GM18951 (cell line): Measurements from ENCODE around the gene MCF2L.

Experiments used
- POLR2A ChIP-seq: IDR thresholded peaks from 4 replicates; pipeline ENCODE4 v1.6.1; 2011; ENCODE audit warnings: mild to moderate bottlenecking; ENCODE audit not compliant: insufficient read length, insufficient read depth; ENCODE audit errors: extremely low read depth
- in situ Hi-C: fragments of 300-500 bp; cut with MboI; formaldehyde crosslinking; loops from one replicate; pipeline ENCODE4 v1.12.0; 2022; ENCODE audit warnings: low sequenced_read_pairs, mixed read lengths, inconsistent platforms; ENCODE audit not compliant: unreplicated experiment

MCF2L gene

DNA sequence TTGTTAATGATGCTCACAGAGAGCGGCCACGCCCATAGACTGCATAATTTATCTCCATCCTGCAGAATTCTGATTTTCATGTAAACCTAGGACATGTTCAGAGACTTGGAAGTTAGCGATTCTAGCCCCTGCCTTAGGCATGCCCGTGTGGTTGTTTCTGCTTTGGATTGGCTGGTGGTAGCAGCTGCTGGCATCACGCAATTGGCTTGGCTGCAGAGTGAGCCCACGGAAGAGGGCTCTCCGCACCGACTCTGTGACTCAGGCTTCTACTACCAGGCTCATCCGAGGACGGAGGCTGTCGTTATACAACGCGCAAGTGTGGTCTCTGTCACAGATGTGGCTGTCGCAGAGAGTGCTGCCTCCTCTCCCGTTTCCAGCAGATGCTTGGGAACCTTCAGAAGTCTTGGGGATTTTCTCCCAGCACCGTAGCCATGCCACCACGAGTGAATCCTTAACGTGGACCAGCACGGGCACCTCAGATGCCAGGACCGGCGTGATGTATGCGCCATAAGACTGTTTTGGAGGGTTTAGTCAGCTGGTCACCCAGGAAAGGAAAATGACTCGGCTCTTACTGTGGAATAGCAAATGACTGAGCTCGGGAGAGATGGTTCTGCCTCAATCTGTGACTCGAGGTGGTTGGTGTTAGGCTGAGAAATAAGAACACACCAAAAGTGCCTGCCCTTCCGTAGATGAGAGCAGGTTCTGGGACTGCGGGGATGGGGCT, 75.5 kb downstream of the MCF2L start:
- in situ Hi-C loops, result no loop called here

DNA sequence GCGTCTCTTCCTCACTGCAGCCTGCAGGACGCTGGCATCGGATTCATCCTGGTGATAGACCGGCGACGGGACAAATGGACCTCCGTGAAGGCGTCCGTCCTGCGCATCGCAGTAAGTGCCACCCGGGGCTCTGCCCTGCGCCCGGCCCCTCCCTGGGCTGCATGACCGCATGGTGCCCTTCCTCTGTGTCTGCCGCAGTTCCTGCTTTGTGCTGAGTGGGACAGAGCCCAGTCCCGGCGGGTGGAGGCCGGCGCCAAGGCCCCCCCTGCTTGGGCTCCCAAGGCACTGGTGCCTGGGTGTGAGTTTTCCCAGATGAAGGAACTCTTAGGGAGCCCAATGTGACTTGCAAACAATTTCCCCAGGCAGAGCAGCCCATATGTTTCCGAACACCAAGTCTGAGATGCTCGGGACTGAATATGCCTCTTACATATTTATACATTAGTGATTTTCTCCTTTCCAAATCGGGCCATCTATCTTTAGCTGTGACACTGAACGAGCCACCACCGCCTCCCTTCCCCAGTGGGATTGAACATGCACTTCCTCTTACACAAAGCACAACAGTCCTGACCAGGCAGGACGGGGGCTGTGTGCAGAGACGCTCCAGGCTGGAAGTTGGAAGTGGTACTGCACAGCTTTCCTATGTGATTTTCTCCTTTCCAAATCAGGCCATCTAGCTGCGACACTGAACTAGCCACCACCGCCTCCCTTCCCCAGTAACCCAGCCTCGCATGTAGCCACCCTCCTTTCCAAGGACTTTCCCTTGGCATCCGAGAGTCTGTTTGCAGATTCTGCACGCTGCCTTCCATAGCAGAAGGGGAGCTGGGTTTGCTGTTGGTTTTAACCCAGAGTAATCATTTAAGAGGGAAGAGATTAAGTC, 76.5 kb downstream of the MCF2L start:
- TF ChIP-seq POLR2A, result no peak
- in situ Hi-C loops, result no loop called here

More for the DNA sequence above, 75.5 kb downstream of the MCF2L start:
- no peak for TF ChIP-seq POLR2A

DNA sequence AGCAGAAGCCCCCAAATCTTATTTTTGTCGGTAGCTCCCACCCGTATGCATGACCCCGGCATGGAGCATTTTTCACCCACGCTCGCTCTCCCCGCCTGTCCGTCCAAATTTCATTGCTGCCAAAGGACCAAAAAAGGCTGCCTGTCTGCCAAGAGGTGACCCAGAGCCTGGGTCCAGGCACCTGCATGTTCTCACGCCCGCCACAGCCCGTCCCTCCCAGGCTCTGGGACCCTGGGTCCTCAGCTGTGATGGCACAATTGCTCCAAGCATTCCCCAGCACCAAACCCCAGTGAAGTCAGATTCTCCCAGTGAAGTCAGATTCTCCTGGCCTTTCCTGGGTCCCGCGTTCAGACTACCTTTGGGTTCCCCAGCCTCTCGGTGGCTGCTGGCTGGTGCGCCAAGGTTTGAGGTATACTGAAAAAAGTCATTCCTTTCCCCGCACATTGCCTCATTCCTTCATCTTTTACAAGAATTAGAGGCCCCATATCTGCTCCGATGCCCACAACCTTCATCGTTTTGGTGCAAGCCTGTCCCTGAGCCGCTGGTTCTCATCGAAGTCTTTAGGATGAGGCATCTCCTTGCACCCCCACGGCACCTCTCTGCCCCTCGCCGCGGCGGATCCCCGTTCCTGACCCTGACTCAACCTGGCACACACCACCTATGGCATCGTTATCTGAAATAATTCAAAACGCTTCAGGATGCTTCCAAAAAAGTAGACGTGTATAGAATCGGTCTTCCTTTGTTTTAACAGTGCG, 77.3 kb downstream of the MCF2L start:
- no peak for TF ChIP-seq POLR2A
- in situ Hi-C loops, result no loop called here

DNA sequence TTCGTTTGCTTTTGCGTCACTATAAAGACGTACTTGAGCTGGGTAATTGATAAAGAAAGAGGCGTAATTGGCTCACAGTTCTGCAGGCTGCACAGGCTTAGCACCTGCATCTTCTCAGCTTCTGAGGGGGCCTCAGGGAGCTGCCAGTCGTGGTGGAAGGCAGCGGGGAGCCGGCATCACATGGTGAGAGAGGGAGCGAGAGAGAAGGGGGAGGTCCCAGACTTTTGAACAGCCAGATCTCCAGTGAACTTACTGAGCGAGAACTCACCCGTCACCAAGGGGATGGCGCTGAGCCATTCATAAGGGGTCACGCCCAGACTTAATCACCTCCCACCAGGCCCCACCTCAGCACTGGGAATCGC, 77.8 kb downstream of the MCF2L start:
- no peak for TF ChIP-seq POLR2A

DNA sequence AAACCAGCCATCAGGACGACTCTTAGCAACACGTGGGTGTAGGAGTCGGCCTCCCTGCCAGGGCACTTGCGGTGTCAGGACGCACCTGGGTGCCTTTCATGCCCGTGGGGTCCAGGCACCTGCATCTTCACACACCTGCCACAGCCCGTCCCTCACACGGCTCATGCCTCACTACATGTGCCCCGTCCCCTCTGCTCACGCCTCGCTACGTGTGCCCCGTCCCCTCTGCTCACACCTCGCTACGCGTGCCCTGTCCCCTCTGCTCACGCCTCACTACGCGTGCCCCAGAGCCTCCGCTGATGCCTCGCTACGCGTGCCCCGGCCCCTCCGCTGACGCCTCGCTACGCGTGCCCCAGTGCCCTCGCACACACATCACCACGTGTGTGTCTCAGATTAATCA, 78.6 kb downstream of the MCF2L start:
- in situ Hi-C loops, result no loop called here

More for the DNA sequence above, 77.8 kb downstream of the MCF2L start:
- in situ Hi-C loops, result no loop called here

DNA sequence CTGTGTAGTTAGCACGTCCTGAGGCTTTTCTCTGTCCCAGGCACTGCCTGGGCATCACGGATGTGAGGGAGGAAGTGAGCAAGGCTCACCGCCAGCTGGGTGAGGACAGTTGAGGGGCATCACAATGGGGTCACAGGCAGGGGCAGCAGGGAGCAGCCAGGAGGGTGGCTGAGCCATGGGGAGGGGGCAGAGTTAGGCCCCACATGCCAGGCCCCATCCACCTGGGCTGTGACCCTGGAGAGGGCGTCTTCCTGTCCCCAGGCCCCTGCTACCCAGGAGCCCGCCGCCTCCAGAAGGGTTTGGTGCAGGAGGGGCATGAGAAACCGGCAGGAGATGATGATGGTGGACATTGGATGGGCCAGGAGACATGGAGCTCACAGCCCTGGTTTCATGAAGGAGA, 79.8 kb downstream of the MCF2L start:
- in situ Hi-C loops, result no loop called here
- no peak for TF ChIP-seq POLR2A

More for the DNA sequence above, 78.6 kb downstream of the MCF2L start:
- TF ChIP-seq POLR2A, result no peak

DNA sequence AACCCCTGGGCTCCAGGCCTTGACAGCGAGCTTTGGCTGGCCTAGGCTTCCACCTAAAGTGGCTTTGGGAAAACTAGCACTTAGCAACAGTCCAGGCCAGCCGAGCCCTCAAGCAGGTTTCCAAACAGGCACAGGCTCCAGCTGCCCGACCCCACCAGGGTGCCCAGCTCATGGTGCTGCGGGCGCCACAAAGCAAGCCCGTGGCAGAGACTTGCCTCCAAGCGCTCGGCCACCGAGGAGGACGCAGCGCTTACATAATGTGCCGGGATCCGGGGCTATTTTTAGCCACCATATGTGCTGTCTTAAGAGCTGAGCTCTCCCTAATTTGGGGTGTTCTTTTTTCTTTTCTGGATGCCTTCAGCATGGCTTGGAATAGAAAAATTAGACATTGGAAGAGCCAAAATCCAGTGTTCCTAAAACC, 80.5 kb downstream of the MCF2L start:
- no peak for TF ChIP-seq POLR2A
- in situ Hi-C loops, result no loop called here

DNA sequence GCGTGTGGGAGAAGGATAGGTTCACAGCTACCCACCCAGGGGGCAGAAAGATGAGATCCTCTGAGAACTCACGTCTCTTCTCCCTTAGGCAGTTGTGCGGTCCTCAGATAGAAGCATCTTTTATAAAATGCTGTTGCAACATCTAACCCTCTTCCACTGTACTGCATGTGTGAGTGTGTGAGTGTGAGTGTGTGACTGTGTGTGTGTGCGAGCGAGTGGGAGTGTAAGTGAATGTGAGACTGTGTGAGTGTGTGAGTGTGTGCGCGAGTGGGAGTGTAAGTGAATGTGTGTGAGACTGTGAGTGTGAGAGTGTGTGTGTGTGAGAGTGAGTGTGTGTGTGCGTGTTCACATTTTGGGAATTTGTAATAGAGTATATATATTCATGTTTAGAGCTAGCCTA, 81.0 kb downstream of the MCF2L start:
- in situ Hi-C loops, result no loop called here
- no peak for TF ChIP-seq POLR2A

DNA sequence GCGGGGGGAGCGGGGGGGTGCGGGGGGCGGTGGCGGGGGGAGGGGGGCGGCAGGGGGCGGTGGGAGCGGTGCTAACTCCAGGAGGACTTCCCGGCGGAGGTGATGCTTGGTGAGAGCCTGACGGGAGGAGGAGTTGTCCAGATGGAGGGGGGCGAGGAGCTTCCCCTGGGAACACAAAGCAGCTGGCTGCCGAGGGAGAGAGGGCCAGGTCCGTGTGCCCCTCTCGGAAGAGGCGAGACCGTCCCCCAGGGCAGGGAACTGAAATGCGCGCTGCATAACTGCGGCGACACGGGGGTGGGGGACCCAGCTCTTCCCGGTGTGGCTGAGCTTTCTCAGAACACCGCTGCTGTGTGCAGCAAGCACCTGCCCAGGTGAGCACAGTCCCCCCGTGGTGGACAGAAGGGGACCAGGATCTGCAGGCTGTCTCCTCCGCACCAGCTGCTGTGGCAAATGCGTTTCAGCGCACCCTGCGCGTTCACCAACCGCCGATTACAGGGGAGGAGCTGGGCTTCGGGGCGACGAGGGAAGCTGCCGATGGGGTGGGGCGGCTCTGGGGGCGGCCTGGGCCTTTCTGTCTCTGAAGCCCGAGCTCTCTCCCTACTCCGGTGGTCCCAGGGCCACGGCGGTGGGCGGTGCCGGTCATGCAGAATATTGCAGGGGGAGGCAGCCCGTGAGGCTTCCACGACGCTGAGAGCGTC, 81.9 kb downstream of the MCF2L start:
- in situ Hi-C loops, result no loop called here
- no peak for TF ChIP-seq POLR2A

DNA sequence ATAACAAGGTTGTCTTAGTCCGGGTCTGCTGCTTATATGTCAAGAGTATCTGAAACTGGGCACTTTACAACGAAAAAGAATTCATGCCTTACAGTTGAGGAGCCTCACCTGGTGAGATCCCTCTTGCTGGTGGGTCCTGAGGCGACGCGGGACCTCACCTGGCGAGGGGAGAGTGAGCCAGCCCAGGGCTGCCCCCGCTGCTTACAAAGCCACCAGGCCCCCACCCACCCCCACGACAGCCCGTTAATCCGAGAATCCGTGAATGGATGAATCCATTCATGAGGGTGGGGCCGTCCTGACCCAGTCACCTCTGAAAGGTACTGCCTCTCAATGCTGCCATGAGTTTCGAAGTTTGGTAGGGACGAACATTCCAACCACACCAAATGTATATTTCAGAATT, 82.6 kb downstream of the MCF2L start:
- TF ChIP-seq POLR2A, result no peak
- in situ Hi-C loops, result no loop called here

DNA sequence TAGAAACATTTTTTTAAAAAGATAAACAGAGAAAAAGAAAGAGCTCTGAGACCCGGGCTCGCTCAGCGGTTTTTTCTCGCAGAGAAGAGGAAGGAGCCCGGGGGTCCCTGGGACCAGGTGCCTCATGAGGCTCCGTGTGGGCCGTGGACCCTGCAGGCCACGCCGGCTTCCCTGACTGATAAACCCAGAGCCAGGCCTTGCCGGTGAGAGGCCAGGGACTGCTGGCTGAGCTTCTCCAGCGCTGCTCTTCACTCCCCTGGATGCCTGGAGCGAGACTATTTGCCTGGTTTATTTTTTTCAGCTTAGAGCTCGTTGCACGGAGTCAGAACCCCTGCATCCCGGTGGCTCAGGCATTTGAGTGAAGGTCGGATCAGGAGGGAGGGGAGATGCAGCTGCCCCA, 83.2 kb downstream of the MCF2L start:
- TF ChIP-seq POLR2A, result no peak
- in situ Hi-C loops, result no loop called here

DNA sequence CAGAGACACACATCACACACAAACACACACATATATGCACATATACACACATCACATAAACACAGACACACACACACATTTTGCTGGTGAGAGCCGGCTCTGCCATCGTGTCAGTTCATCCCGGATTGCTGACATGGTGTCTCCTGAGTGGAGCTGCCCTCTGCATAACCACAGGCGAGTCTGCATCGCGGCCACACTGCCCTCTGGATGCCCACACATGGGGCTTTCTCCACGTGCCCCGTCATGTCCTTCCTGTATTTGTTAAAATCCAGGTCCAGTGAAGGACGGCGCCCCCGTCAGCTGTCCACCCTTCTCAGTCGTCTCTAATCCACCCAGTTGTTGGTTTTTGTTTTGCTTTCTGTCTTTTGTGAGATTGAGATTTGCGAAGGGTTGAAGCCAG, 84.0 kb downstream of the MCF2L start:
- TF ChIP-seq POLR2A, result no peak
- in situ Hi-C loops, result no loop called here

DNA sequence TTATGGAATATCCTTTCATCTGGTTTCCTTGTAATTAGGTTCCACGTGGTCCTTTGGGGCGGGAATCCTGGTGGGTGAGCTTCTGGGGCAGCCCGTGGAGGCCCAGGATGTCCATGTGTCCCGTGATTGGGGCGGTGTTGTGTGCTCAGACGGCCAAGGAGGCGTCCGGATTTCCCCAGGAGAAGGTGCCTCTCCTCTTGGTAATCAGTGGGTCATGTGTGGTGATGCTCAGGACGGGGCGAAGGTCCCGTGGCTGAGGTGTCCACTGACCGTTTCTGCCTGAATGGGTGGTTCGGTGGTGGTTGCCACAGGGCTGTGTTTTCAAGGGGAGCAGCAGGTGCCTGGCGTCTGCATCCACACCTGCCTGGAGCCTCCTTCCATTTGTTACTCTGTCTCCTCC, 84.4 kb downstream of the MCF2L start:
- in situ Hi-C loops, result no loop called here
- no peak for TF ChIP-seq POLR2A
